ENCODE measurements around the gene SH3GL2. TPM values are rescaled to one million over a fixed set of nuclear protein-coding genes. Genes with fewer than 3 reads are reported as not detected.

SH3GL2 gene
- total RNA-seq, 1 donor from 2014 or later: under 0.01 TPM

GRCh38 chr9:17789316-17789715 lies 210.4 kb downstream of the SH3GL2 start:
- Histone ChIP-seq H3K27ac (ENCODE audit: low read depth, low read length) (no peak overlapping the region), H3K27me3 (ENCODE audit: control insufficient read depth in 3 of 3, insufficient read depth in 3 of 3, low read length in 3 of 3) (peaks cover 0 to 2% (median 0%) of the 10 kb centered on the region in 3 donors), H3K9me3 (ENCODE audit: control insufficient read depth in 3 of 3, low read length in 3 of 3) (no peaks in the 10 kb centered on the region), H3K4me3 (ENCODE audit: low read length in 3 of 3) (no peak overlapping the region), H3K9ac (ENCODE audit: low read depth in 1 of 3, low read length in 3 of 3) (no peak overlapping the region), H3K4me1 (ENCODE audit: control insufficient read depth in 3 of 3, insufficient read depth in 3 of 3, low read length in 3 of 3) (no peaks in the 10 kb centered on the region), H3K36me3 (ENCODE audit: control insufficient read depth in 3 of 3, insufficient read depth in 3 of 3, low read length in 3 of 3) (no peaks in the 10 kb centered on the region)

- no peak overlapping the region for H3K27ac ChIP-seq (ENCODE audit: low read depth, low read length)
- no peaks in the 10 kb centered on the region for H3K4me1 ChIP-seq (ENCODE audit: control insufficient read depth in 3 of 3, insufficient read depth in 3 of 3, low read length in 3 of 3)
- H3K9me3 ChIP-seq (ENCODE audit: control insufficient read depth in 3 of 3, low read length in 3 of 3): no peaks in the 10 kb centered on the region
- H3K4me3 ChIP-seq (ENCODE audit: low read length in 3 of 3): no peak overlapping the region
- H3K9ac ChIP-seq (ENCODE audit: low read depth in 1 of 3, low read length in 3 of 3): no peak overlapping the region
- peaks cover 0 to 2% (median 0%) of the 10 kb centered on the region in 3 donors for H3K27me3 ChIP-seq (ENCODE audit: control insufficient read depth in 3 of 3, insufficient read depth in 3 of 3, low read length in 3 of 3)
- no peaks in the 10 kb centered on the region for H3K36me3 ChIP-seq (ENCODE audit: control insufficient read depth in 3 of 3, insufficient read depth in 3 of 3, low read length in 3 of 3)
Observed at GRCh38 chr9:17793713-17794622, 215.1 kb downstream of the SH3GL2 start.

GRCh38 chr9:17795744-17796143 lies 216.9 kb downstream of the SH3GL2 start:
- no peaks in the 10 kb centered on the region for H3K4me1 ChIP-seq (ENCODE audit: control insufficient read depth in 3 of 3, insufficient read depth in 3 of 3, low read length in 3 of 3)
- H3K36me3 ChIP-seq (ENCODE audit: control insufficient read depth in 3 of 3, insufficient read depth in 3 of 3, low read length in 3 of 3): no peaks in the 10 kb centered on the region
- no peak overlapping the region for H3K4me3 ChIP-seq (ENCODE audit: low read length in 3 of 3)
- H3K27ac ChIP-seq (ENCODE audit: low read depth, low read length): no peak overlapping the region
- H3K9ac ChIP-seq (ENCODE audit: low read depth in 1 of 3, low read length in 3 of 3): no peak overlapping the region
- H3K9me3 ChIP-seq (ENCODE audit: control insufficient read depth in 3 of 3, low read length in 3 of 3): no peaks in the 10 kb centered on the region
- H3K27me3 ChIP-seq (ENCODE audit: control insufficient read depth in 3 of 3, insufficient read depth in 3 of 3, low read length in 3 of 3): peaks cover 0 to 2% (median 0%) of the 10 kb centered on the region in 3 donors

GRCh38 chr9:17799369-17799768 lies 220.5 kb downstream of the SH3GL2 start:
- no peak overlapping the region for H3K27ac ChIP-seq (ENCODE audit: low read depth, low read length)
- peaks cover 0 to 2% (median 0%) of the 10 kb centered on the region in 3 donors for H3K27me3 ChIP-seq (ENCODE audit: control insufficient read depth in 3 of 3, insufficient read depth in 3 of 3, low read length in 3 of 3)
- H3K9ac ChIP-seq (ENCODE audit: low read depth in 1 of 3, low read length in 3 of 3): no peak overlapping the region
- no peaks in the 10 kb centered on the region for H3K36me3 ChIP-seq (ENCODE audit: control insufficient read depth in 3 of 3, insufficient read depth in 3 of 3, low read length in 3 of 3)
- no peaks in the 10 kb centered on the region for H3K9me3 ChIP-seq (ENCODE audit: control insufficient read depth in 3 of 3, low read length in 3 of 3)
- H3K4me1 ChIP-seq (ENCODE audit: control insufficient read depth in 3 of 3, insufficient read depth in 3 of 3, low read length in 3 of 3): no peaks in the 10 kb centered on the region
- no peak overlapping the region for H3K4me3 ChIP-seq (ENCODE audit: low read length in 3 of 3)

GRCh38 chr9:17800418-17800817 lies 221.6 kb downstream of the SH3GL2 start:
- Histone ChIP-seq H3K27me3 (ENCODE audit: control insufficient read depth in 3 of 3, insufficient read depth in 3 of 3, low read length in 3 of 3) (peaks cover 0 to 2% (median 0%) of the 10 kb centered on the region in 3 donors), H3K36me3 (ENCODE audit: control insufficient read depth in 3 of 3, insufficient read depth in 3 of 3, low read length in 3 of 3) (no peaks in the 10 kb centered on the region), H3K27ac (ENCODE audit: low read depth, low read length) (no peak overlapping the region), H3K4me1 (ENCODE audit: control insufficient read depth in 3 of 3, insufficient read depth in 3 of 3, low read length in 3 of 3) (no peaks in the 10 kb centered on the region), H3K9me3 (ENCODE audit: control insufficient read depth in 3 of 3, low read length in 3 of 3) (no peaks in the 10 kb centered on the region), H3K9ac (ENCODE audit: low read depth in 1 of 3, low read length in 3 of 3) (no peak overlapping the region), H3K4me3 (ENCODE audit: low read length in 3 of 3) (no peak overlapping the region)

- H3K4me1 ChIP-seq (ENCODE audit: control insufficient read depth in 3 of 3, insufficient read depth in 3 of 3, low read length in 3 of 3): no peaks in the 10 kb centered on the region
- H3K9ac ChIP-seq (ENCODE audit: low read depth in 1 of 3, low read length in 3 of 3): no peak overlapping the region
- H3K9me3 ChIP-seq (ENCODE audit: control insufficient read depth in 3 of 3, low read length in 3 of 3): no peaks in the 10 kb centered on the region
- peaks cover 0 to 2% (median 0%) of the 10 kb centered on the region in 3 donors for H3K27me3 ChIP-seq (ENCODE audit: control insufficient read depth in 3 of 3, insufficient read depth in 3 of 3, low read length in 3 of 3)
- no peaks in the 10 kb centered on the region for H3K36me3 ChIP-seq (ENCODE audit: control insufficient read depth in 3 of 3, insufficient read depth in 3 of 3, low read length in 3 of 3)
- no peak overlapping the region for H3K4me3 ChIP-seq (ENCODE audit: low read length in 3 of 3)
- H3K27ac ChIP-seq (ENCODE audit: low read depth, low read length): no peak overlapping the region
Observed at GRCh38 chr9:17802249-17802857, 223.5 kb downstream of the SH3GL2 start.

- Histone ChIP-seq H3K9me3 (ENCODE audit: control insufficient read depth in 3 of 3, low read length in 3 of 3) (no peaks in the 10 kb centered on the region), H3K9ac (ENCODE audit: low read depth in 1 of 3, low read length in 3 of 3) (no peak overlapping the region), H3K4me3 (ENCODE audit: low read length in 3 of 3) (no peak overlapping the region), H3K36me3 (ENCODE audit: control insufficient read depth in 3 of 3, insufficient read depth in 3 of 3, low read length in 3 of 3) (no peaks in the 10 kb centered on the region), H3K4me1 (ENCODE audit: control insufficient read depth in 3 of 3, insufficient read depth in 3 of 3, low read length in 3 of 3) (no peaks in the 10 kb centered on the region), H3K27me3 (ENCODE audit: control insufficient read depth in 3 of 3, insufficient read depth in 3 of 3, low read length in 3 of 3) (peaks cover 0 to 2% (median 0%) of the 10 kb centered on the region in 3 donors), H3K27ac (ENCODE audit: low read depth, low read length) (no peak overlapping the region)
Observed at GRCh38 chr9:17807613-17808282, 228.9 kb downstream of the SH3GL2 start.

GRCh38 chr9:17810317-17810716 lies 231.5 kb downstream of the SH3GL2 start:
- Histone ChIP-seq H3K27ac (ENCODE audit: low read depth, low read length) (no peak overlapping the region), H3K36me3 (ENCODE audit: control insufficient read depth in 3 of 3, insufficient read depth in 3 of 3, low read length in 3 of 3) (no peaks in the 10 kb centered on the region), H3K9me3 (ENCODE audit: control insufficient read depth in 3 of 3, low read length in 3 of 3) (no peaks in the 10 kb centered on the region), H3K9ac (ENCODE audit: low read depth in 1 of 3, low read length in 3 of 3) (no peak overlapping the region), H3K4me3 (ENCODE audit: low read length in 3 of 3) (no peak overlapping the region), H3K4me1 (ENCODE audit: control insufficient read depth in 3 of 3, insufficient read depth in 3 of 3, low read length in 3 of 3) (no peaks in the 10 kb centered on the region), H3K27me3 (ENCODE audit: control insufficient read depth in 3 of 3, insufficient read depth in 3 of 3, low read length in 3 of 3) (no peaks in the 10 kb centered on the region)

- Histone ChIP-seq H3K27ac (ENCODE audit: low read depth, low read length) (no peak overlapping the region), H3K9ac (ENCODE audit: low read depth in 1 of 3, low read length in 3 of 3) (no peak overlapping the region), H3K9me3 (ENCODE audit: control insufficient read depth in 3 of 3, low read length in 3 of 3) (no peaks in the 10 kb centered on the region), H3K4me3 (ENCODE audit: low read length in 3 of 3) (no peak overlapping the region), H3K27me3 (ENCODE audit: control insufficient read depth in 3 of 3, insufficient read depth in 3 of 3, low read length in 3 of 3) (no peaks in the 10 kb centered on the region), H3K4me1 (ENCODE audit: control insufficient read depth in 3 of 3, insufficient read depth in 3 of 3, low read length in 3 of 3) (no peaks in the 10 kb centered on the region), H3K36me3 (ENCODE audit: control insufficient read depth in 3 of 3, insufficient read depth in 3 of 3, low read length in 3 of 3) (no peaks in the 10 kb centered on the region)
Observed at GRCh38 chr9:17810728-17811571, 232.1 kb downstream of the SH3GL2 start.

Data from skeletal muscle tissue (tissue), 4 donors.